Measurements from ENCODE around the gene ARID1B.
"Not testable (repeated sequence)": the region's sequence is repeated elsewhere in the genome, so short reads cannot be mapped to it uniquely, and the experiment has no call there.

ARID1B gene

GRCh38 chr6:156912431-156912830, 135.3 kb downstream of the ARID1B start:
- DNase-seq, result no peak

GRCh38 chr6:156914181-156914580, 137.0 kb downstream of the ARID1B start:
- no peak for DNase-seq

- no peak for DNase-seq
Measured at GRCh38 chr6:156916130-156916801, 139.1 kb downstream of the ARID1B start.

- DNase-seq, result no peak
Measured at GRCh38 chr6:156917213-156917612, 140.0 kb downstream of the ARID1B start.

GRCh38 chr6:156918647-156919046, 141.5 kb downstream of the ARID1B start:
- no peak for DNase-seq

- no peak for DNase-seq
Measured at GRCh38 chr6:156919370-156919769, 142.2 kb downstream of the ARID1B start.

- DNase-seq, result no peak
Measured at GRCh38 chr6:156919814-156920369, 142.7 kb downstream of the ARID1B start.

GRCh38 chr6:156924246-156924645, 147.1 kb downstream of the ARID1B start:
- DNase-seq, result no peak

- no peak for DNase-seq
Measured at GRCh38 chr6:156925026-156925425, 147.8 kb downstream of the ARID1B start.

GRCh38 chr6:156925718-156926607, 148.8 kb downstream of the ARID1B start:
- no peak for DNase-seq

- DNase-seq, result no peak
Measured at GRCh38 chr6:156928126-156928525, 150.9 kb downstream of the ARID1B start.

- DNase-seq, result no peak
Measured at GRCh38 chr6:156928972-156929371, 151.8 kb downstream of the ARID1B start.

GRCh38 chr6:156931283-156931682, 154.1 kb downstream of the ARID1B start:
- no peak for DNase-seq

- no peak for DNase-seq
Measured at GRCh38 chr6:156933201-156934068, 156.3 kb downstream of the ARID1B start.

GRCh38 chr6:156934069-156934460, 156.9 kb downstream of the ARID1B start:
- DNase-seq, result no peak

GRCh38 chr6:156935000-156935399, 157.8 kb downstream of the ARID1B start:
- no peak for DNase-seq

- no peak for DNase-seq
Measured at GRCh38 chr6:156938143-156938542, 161.0 kb downstream of the ARID1B start.

- no peak for DNase-seq
Measured at GRCh38 chr6:156940221-156940620, 163.0 kb downstream of the ARID1B start.

- DNase-seq, result no peak
Measured at GRCh38 chr6:156942266-156942665, 165.1 kb downstream of the ARID1B start.

- peak; percentile 60 for DNase-seq
Measured at GRCh38 chr6:156943166-156943565, 166.0 kb downstream of the ARID1B start.

GRCh38 chr6:156943816-156944215, 166.6 kb downstream of the ARID1B start:
- no peak for DNase-seq

- no peak for DNase-seq
Measured at GRCh38 chr6:156944412-156944811, 167.2 kb downstream of the ARID1B start.

GRCh38 chr6:156945789-156946172, 168.6 kb downstream of the ARID1B start:
- DNase-seq, result not testable (repeated sequence)
